ENCODE measurements around the gene ELMO2. TPM values are rescaled to one million over a fixed set of nuclear protein-coding genes. Genes with fewer than 3 reads are reported as not detected.

Gene ELMO2
- total RNA-seq, 4 donors from 2014 or later, result 46.7 to 62.4 (median 55.1) TPM

- H3K36me3 ChIP-seq, result no peaks in the 10 kb centered on the region
- peaks cover 5% of the 10 kb centered on the region for H3K27me3 ChIP-seq
- H3K4me1 ChIP-seq, result no peaks in the 10 kb centered on the region
- DNase-seq (ENCODE audit: low spot score in 2 of 2), result no peak
- TF ChIP-seq POLR2AphosphoS5 (IDR thresholded peaks at IDR 0.05) (no peak), POLR2A (IDR thresholded peaks at IDR 0.05) (no peak), EP300 (IDR thresholded peaks at IDR 0.05) (no peak)
- TF ChIP-seq, protein P1, sequence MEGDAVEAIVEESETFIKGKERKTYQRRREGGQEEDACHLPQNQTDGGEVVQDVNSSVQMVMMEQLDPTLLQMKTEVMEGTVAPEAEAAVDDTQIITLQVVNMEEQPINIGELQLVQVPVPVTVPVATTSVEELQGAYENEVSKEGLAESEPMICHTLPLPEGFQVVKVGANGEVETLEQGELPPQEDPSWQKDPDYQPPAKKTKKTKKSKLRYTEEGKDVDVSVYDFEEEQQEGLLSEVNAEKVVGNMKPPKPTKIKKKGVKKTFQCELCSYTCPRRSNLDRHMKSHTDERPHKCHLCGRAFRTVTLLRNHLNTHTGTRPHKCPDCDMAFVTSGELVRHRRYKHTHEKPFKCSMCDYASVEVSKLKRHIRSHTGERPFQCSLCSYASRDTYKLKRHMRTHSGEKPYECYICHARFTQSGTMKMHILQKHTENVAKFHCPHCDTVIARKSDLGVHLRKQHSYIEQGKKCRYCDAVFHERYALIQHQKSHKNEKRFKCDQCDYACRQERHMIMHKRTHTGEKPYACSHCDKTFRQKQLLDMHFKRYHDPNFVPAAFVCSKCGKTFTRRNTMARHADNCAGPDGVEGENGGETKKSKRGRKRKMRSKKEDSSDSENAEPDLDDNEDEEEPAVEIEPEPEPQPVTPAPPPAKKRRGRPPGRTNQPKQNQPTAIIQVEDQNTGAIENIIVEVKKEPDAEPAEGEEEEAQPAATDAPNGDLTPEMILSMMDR (IDR thresholded peaks at IDR 0.05), result no peak
- no peak overlapping the region for H3K4me3 ChIP-seq
- WGBS, result 41% methylated on average over 4 of the region's 4 CpGs
- no peaks in the 10 kb centered on the region for H3K9me3 ChIP-seq
- H3K27ac ChIP-seq, result no peak overlapping the region
These were observed 31.8 kb upstream of the ELMO2 start for GRCh38 chr20:46438156-46438750.

DNA sequence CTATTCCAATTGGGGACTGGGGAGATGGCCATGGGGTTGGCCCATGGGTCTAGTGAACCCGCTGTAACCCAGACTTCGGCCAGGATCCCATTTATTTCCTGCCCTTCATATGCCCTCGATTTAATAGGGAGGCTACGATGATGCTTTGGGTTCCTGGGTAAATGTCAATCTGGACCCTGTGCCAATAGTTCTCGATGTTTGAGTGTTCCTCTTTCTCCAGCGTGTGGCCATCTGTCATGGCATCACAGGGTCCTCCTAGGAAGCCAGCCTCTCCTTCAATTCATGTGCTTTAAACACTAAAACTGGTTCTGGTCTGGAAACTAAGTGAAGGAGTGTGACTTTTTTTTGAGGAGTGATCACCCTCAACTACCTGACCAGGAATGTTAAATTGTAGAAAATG lies 28.7 kb upstream of the ELMO2 start:
- Histone ChIP-seq H3K9me3 (no peaks in the 10 kb centered on the region), H3K27me3 (peaks cover 23% of the 10 kb centered on the region), H3K36me3 (no peaks in the 10 kb centered on the region), H3K4me3 (no peak overlapping the region), H3K27ac (no peak overlapping the region), H3K4me1 (no peaks in the 10 kb centered on the region)
- 95% methylated on average over 5 of the region's 6 CpGs for WGBS
- no peak for DNase-seq (ENCODE audit: low spot score in 2 of 2)
- TF ChIP-seq POLR2AphosphoS5 (IDR thresholded peaks at IDR 0.05) (no peak), EP300 (IDR thresholded peaks at IDR 0.05) (no peak), POLR2A (IDR thresholded peaks at IDR 0.05) (no peak)
- TF ChIP-seq, protein P1 (IDR thresholded peaks at IDR 0.05), result no peak

- H3K4me3 ChIP-seq, result no peak overlapping the region
- H3K27ac ChIP-seq, result no peak overlapping the region
- H3K9me3 ChIP-seq, result no peaks in the 10 kb centered on the region
- no peaks in the 10 kb centered on the region for H3K36me3 ChIP-seq
- no peaks in the 10 kb centered on the region for H3K4me1 ChIP-seq
- peaks cover 28% of the 10 kb centered on the region for H3K27me3 ChIP-seq
- DNase-seq (ENCODE audit: low spot score in 2 of 2), result no peak
- TF ChIP-seq POLR2AphosphoS5 (IDR thresholded peaks at IDR 0.05) (no peak), EP300 (IDR thresholded peaks at IDR 0.05) (no peak), POLR2A (IDR thresholded peaks at IDR 0.05) (no peak)
- TF ChIP-seq, protein P1 (IDR thresholded peaks at IDR 0.05), result no peak
These were observed 28.2 kb upstream of the ELMO2 start for GRCh38 chr20:46434597-46434996.

DNA sequence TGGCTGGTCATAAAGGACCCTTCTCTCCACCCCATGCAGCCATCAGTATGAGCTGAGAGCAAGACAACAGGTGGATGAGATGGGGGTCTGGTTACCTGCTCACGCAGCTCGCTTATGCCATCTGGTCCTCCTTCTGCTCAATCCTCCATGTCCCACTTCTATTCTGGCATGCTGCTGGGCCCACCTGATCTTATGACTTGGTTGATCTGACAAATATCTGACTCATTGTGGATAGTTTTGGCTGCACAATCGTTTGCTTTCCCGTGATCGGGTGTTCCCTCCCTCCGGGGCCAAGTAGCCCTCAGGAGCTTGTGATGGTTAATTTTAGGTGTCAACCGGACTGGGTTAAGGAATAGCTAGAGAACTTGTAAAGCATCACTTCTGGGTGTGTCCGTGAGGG lies 26.6 kb upstream of the ELMO2 start:
- WGBS, result 69% methylated on average over 8 of the region's 8 CpGs
- TF ChIP-seq, protein P1 (IDR thresholded peaks at IDR 0.05), result no peak
- TF ChIP-seq EP300 (IDR thresholded peaks at IDR 0.05), result no peak
- no peak for TF ChIP-seq POLR2A (IDR thresholded peaks at IDR 0.05)
- TF ChIP-seq POLR2AphosphoS5 (IDR thresholded peaks at IDR 0.05), result no peak

GRCh38 chr20:46430921-46431712 lies 24.7 kb upstream of the ELMO2 start:
- H3K4me1 ChIP-seq, result no peaks in the 10 kb centered on the region
- DNase-seq (ENCODE audit: low spot score in 2 of 2), result no peak
- peaks cover 44% of the 10 kb centered on the region for H3K27me3 ChIP-seq
- no peak overlapping the region for H3K27ac ChIP-seq
- WGBS, result 77% methylated on average over 15 of the region's 15 CpGs
- TF ChIP-seq POLR2AphosphoS5 (IDR thresholded peaks at IDR 0.05) (no peak), EP300 (IDR thresholded peaks at IDR 0.05) (no peak), POLR2A (IDR thresholded peaks at IDR 0.05) (no peak)
- TF ChIP-seq, protein P1 (IDR thresholded peaks at IDR 0.05), result no peak
- H3K9me3 ChIP-seq, result no peaks in the 10 kb centered on the region
- H3K4me3 ChIP-seq, result no peak overlapping the region
- H3K36me3 ChIP-seq, result no peaks in the 10 kb centered on the region

More for the DNA sequence above, 26.6 kb upstream of the ELMO2 start:
- Histone ChIP-seq H3K36me3 (no peaks in the 10 kb centered on the region), H3K9me3 (no peaks in the 10 kb centered on the region), H3K27me3 (peaks cover 40% of the 10 kb centered on the region), H3K27ac (no peak overlapping the region), H3K4me1 (no peaks in the 10 kb centered on the region), H3K4me3 (no peak overlapping the region)
- DNase-seq (ENCODE audit: low spot score in 2 of 2), result no peak
